ENCODE results near the gene TPH1. TPM values are rescaled to one million over a fixed set of nuclear protein-coding genes. Genes with fewer than 3 reads are reported as not detected.
A peak's percentile ranks its signal among the peaks of the same experiment; 100 is the strongest.

Gene TPH1
- 10 to 100 TPM; 17.5 to 21.7 TPM for total RNA-seq

GRCh38 chr11:18046116-18046777, at the start of gene TPH1:
TPH1 (minus strand) TSS chr11:18046269; CDS start chr11:18040762, 5,507 bp downstream.
- Histone ChIP-seq H3K36me3 (no peaks in the 10 kb centered on the region), H3K4me3 (peak within 1 kb of the TSS; percentile 65), H3K27ac (peak within 1 kb of the TSS; percentile 71 to 72), H3K9me3 (no peaks in the 10 kb centered on the region), H3K27me3 (replicated peaks; ENCODE audit: insufficient read depth) (no peaks in the 10 kb centered on the region), H3K4me1 (ENCODE audit: control insufficient read depth in 1 of 2, low read depth in 2 of 2) (peaks cover 0 to 24% of the 10 kb centered on the region in 2 donors)
- TF ChIP-seq, protein P1, sequence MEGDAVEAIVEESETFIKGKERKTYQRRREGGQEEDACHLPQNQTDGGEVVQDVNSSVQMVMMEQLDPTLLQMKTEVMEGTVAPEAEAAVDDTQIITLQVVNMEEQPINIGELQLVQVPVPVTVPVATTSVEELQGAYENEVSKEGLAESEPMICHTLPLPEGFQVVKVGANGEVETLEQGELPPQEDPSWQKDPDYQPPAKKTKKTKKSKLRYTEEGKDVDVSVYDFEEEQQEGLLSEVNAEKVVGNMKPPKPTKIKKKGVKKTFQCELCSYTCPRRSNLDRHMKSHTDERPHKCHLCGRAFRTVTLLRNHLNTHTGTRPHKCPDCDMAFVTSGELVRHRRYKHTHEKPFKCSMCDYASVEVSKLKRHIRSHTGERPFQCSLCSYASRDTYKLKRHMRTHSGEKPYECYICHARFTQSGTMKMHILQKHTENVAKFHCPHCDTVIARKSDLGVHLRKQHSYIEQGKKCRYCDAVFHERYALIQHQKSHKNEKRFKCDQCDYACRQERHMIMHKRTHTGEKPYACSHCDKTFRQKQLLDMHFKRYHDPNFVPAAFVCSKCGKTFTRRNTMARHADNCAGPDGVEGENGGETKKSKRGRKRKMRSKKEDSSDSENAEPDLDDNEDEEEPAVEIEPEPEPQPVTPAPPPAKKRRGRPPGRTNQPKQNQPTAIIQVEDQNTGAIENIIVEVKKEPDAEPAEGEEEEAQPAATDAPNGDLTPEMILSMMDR (IDR thresholded peaks at IDR 0.05) = no peak
- ATAC-seq (ENCODE audit: insufficient number of reproducible peaks, low FRiP score, low read depth) (peak; percentile 24), DNase-seq (ENCODE audit: low spot score) (peak; percentile 9)

- ATAC-seq (ENCODE audit: insufficient number of reproducible peaks, low FRiP score, low read depth) (no peak), DNase-seq (ENCODE audit: low spot score) (no peak)
- H3K27ac ChIP-seq = no peak overlapping the region
- no peaks in the 10 kb centered on the region for H3K27me3 ChIP-seq (replicated peaks; ENCODE audit: insufficient read depth)
- H3K9me3 ChIP-seq = no peaks in the 10 kb centered on the region
- no peak overlapping the region for H3K4me3 ChIP-seq
- TF ChIP-seq, protein P1 (IDR thresholded peaks at IDR 0.05) = no peak
- no peaks in the 10 kb centered on the region for H3K4me1 ChIP-seq (ENCODE audit: control insufficient read depth in 1 of 2, low read depth in 2 of 2)
- H3K36me3 ChIP-seq = peaks cover 14% of the 10 kb centered on the region
Observed at GRCh38 chr11:18093959-18094358, 47.9 kb upstream of the TPH1 start.

DNA sequence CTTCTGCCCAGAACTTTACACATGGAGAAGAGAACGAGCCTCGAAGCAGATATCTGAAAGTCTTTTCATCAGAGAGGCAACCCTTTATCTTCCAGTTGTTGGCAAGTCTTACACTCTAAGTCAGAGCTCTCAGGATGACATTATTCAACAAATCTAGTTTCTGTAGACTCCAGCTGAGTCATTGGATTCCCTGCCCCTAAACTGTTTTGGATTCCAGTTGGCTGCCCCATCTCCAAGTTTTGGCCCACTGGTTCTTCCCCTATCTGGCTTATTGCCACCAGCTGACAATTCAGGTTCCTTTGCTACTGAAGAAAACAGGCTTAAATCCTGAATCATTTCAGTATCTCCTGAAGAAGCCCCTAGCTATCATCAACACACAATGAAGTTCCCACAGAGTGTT, 45.7 kb upstream of the TPH1 start:
- H3K36me3 ChIP-seq = peaks cover 17% of the 10 kb centered on the region
- no peaks in the 10 kb centered on the region for H3K9me3 ChIP-seq
- H3K27ac ChIP-seq = no peak overlapping the region
- ATAC-seq (ENCODE audit: insufficient number of reproducible peaks, low FRiP score, low read depth) = no peak
- no peak for DNase-seq (ENCODE audit: low spot score)
- H3K4me1 ChIP-seq (ENCODE audit: control insufficient read depth in 1 of 2, low read depth in 2 of 2) = peaks cover 0 to 8% of the 10 kb centered on the region in 2 donors
- no peaks in the 10 kb centered on the region for H3K27me3 ChIP-seq (replicated peaks; ENCODE audit: insufficient read depth)
- no peak overlapping the region for H3K4me3 ChIP-seq
- TF ChIP-seq, protein P1 (IDR thresholded peaks at IDR 0.05) = no peak

- ATAC-seq (ENCODE audit: insufficient number of reproducible peaks, low FRiP score, low read depth) = no peak
- H3K27ac ChIP-seq = no peak overlapping the region
- no peak overlapping the region for H3K4me3 ChIP-seq
- TF ChIP-seq, protein P1 (IDR thresholded peaks at IDR 0.05) = no peak
- H3K4me1 ChIP-seq (ENCODE audit: control insufficient read depth in 1 of 2, low read depth in 2 of 2) = peaks cover 0 to 8% of the 10 kb centered on the region in 2 donors
- DNase-seq (ENCODE audit: low spot score) = no peak
- no peaks in the 10 kb centered on the region for H3K27me3 ChIP-seq (replicated peaks; ENCODE audit: insufficient read depth)
- H3K36me3 ChIP-seq = peaks cover 14% of the 10 kb centered on the region
- H3K9me3 ChIP-seq = no peaks in the 10 kb centered on the region
Observed at GRCh38 chr11:18088966-18089365, 42.9 kb upstream of the TPH1 start.

DNA sequence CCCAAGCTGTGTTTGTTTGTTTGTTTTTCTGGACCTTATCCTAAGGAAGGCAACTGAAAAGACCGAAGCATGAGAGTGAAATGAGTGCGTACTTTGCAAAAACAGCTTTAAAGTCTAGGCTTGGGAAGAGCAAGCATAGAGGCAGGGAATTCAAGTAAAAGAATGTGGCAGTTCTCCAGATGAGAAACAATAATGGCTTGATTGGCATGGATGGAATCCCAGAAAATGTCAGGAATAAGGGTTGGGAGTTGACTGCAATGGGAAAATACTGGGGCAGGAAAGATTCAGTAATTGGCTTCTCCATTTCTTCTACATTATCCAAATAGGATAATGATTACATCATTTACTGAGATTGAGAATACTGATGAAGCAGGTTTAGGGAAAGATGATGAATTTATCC, 42.3 kb upstream of the TPH1 start:
- Histone ChIP-seq H3K9me3 (no peaks in the 10 kb centered on the region), H3K4me1 (ENCODE audit: control insufficient read depth in 1 of 2, low read depth in 2 of 2) (peaks cover 0 to 8% of the 10 kb centered on the region in 2 donors), H3K4me3 (no peak overlapping the region), H3K36me3 (peaks cover 9% of the 10 kb centered on the region), H3K27ac (no peak overlapping the region), H3K27me3 (replicated peaks; ENCODE audit: insufficient read depth) (no peaks in the 10 kb centered on the region)
- no peak for ATAC-seq (ENCODE audit: insufficient number of reproducible peaks, low FRiP score, low read depth)
- TF ChIP-seq, protein P1 (IDR thresholded peaks at IDR 0.05) = no peak
- no peak for DNase-seq (ENCODE audit: low spot score)
